HepG2 (cell line): ENCODE measurements around the gene SHE. TPM values are rescaled to one million over a fixed set of nuclear protein-coding genes. Genes with fewer than 3 reads are reported as not detected.

Experiments used
- BCL6 ChIP-seq: IDR thresholded peaks from 2 replicates; pipeline ENCODE4 v1.6.1; 2016; ENCODE audit warnings: missing genetic modification reagents, missing compliant biosample characterization
- CENPT ChIP-seq: sonication (generic); formaldehyde crosslinking; IDR thresholded peaks from 2 replicates; pipeline ENCODE4 v1.8.0; 2022; ENCODE audit warnings: low read depth, mild to moderate bottlenecking, moderate library complexity, missing genetic modification reagents
- FOXK1 ChIP-seq: sonication (generic); formaldehyde crosslinking; IDR thresholded peaks from 2 replicates; pipeline ENCODE4 v1.4.0; 2020; ENCODE audit warnings: low read depth, missing genetic modification reagents, borderline replicate concordance
- MYC ChIP-seq: sonication (generic); formaldehyde crosslinking; IDR thresholded peaks from 2 replicates; pipeline ENCODE4 v1.9.0; 2021; ENCODE audit warnings: missing genetic modification reagents, borderline replicate concordance
- MYNN ChIP-seq: sonication (generic); formaldehyde crosslinking; IDR thresholded peaks from 2 replicates; pipeline ENCODE4 v1.4.0; 2020; ENCODE audit warnings: mild to moderate bottlenecking, low read depth, missing genetic modification reagents
- NFKB2 ChIP-seq: sonication (generic); formaldehyde crosslinking; IDR thresholded peaks from 2 replicates; pipeline ENCODE4 v1.4.0; 2020; ENCODE audit warnings: missing genetic modification reagents, borderline replicate concordance
- RAD21 ChIP-seq: fragments of 450-650 bp; formaldehyde crosslinking; IDR thresholded peaks from 2 replicates; pipeline ENCODE4 v1.5.0; 2020; ENCODE audit warnings: mild to moderate bottlenecking
- RBAK ChIP-seq: sonication (generic); formaldehyde crosslinking; IDR thresholded peaks from 2 replicates; pipeline ENCODE4 v1.5.1; 2020; ENCODE audit warnings: mild to moderate bottlenecking, missing genetic modification reagents
- RFX3 ChIP-seq: IDR thresholded peaks from 2 replicates; pipeline ENCODE4 v1.6.1; 2016; ENCODE audit warnings: missing biosample characterization, missing genetic modification reagents
- SMARCE1 ChIP-seq: fragments of 450-650 bp; IDR thresholded peaks from 2 replicates; pipeline ENCODE4 v1.6.1; 2017; ENCODE audit warnings: borderline replicate concordance
- ZBTB21 ChIP-seq: sonication (generic); formaldehyde crosslinking; IDR thresholded peaks from 2 replicates; pipeline ENCODE4 v1.4.0; 2020; ENCODE audit warnings: missing genetic modification reagents
- ZHX1 ChIP-seq: sonication (generic); formaldehyde crosslinking; IDR thresholded peaks from 2 replicates; pipeline ENCODE4 v1.8.1; 2022; ENCODE audit warnings: low read depth, mild to moderate bottlenecking, missing genetic modification reagents
- ZNF225 ChIP-seq: sonication (generic); formaldehyde crosslinking; IDR thresholded peaks from 2 replicates; pipeline ENCODE4 v1.4.0; 2020; ENCODE audit warnings: mild to moderate bottlenecking, missing genetic modification reagents
- ZNF333 ChIP-seq: sonication (generic); formaldehyde crosslinking; IDR thresholded peaks from 2 replicates; pipeline ENCODE4 v1.4.0; 2020; ENCODE audit warnings: mild to moderate bottlenecking, missing genetic modification reagents, borderline replicate concordance
- ZNF354B ChIP-seq: sonication (generic); formaldehyde crosslinking; IDR thresholded peaks from 2 replicates; pipeline ENCODE4 v1.8.0; 2022; ENCODE audit warnings: mild to moderate bottlenecking, missing genetic modification reagents
- ZNF546 ChIP-seq: sonication (generic); formaldehyde crosslinking; conservative IDR thresholded peaks from 2 replicates; pipeline ENCODE4 v1.8.1; 2023; ENCODE audit warnings: mild to moderate bottlenecking, missing genetic modification reagents
- ZNF556 ChIP-seq: sonication (generic); formaldehyde crosslinking; IDR thresholded peaks from 2 replicates; pipeline ENCODE4 v1.4.0; 2020; ENCODE audit warnings: mild to moderate bottlenecking, missing genetic modification reagents, borderline replicate concordance
- ZNF562 ChIP-seq: sonication (generic); formaldehyde crosslinking; IDR thresholded peaks from 2 replicates; pipeline ENCODE4 v1.8.0; 2022; ENCODE audit warnings: missing genetic modification reagents, borderline replicate concordance
- ZSCAN30 ChIP-seq: sonication (generic); formaldehyde crosslinking; IDR thresholded peaks from 2 replicates; pipeline ENCODE4 v1.5.0; 2020; ENCODE audit warnings: mild to moderate bottlenecking, missing genetic modification reagents
- polyA plus RNA-seq, 8 experiments: library from polyadenylated mRNA; depleted of rRNA in 3 of 8; stranded (reverse) in 7 of 8; unstranded in 1 of 8; fragments of >200 nt; fragmentation: Illumina TruSeq in 4 of 8; extraction: Trizol in 4 of 8; gene quantifications; 2 replicates each; pipeline versions ENCODE4 v1.2.1 to v1.2.3, GENCODE V29; 2011 to 2016; ENCODE audit warnings: low read depth in 4 of 8, missing spikeins in 1 of 8, mixed read lengths in 1 of 8; ENCODE audit not compliant: insufficient read depth in 1 of 8
- total RNA-seq, 5 experiments: library from RNA; depleted of rRNA; stranded (reverse); fragments of >200 nt; fragmentation: Illumina TruSeq; extraction: Trizol; gene quantifications; 2 replicates each; pipeline ENCODE4 v1.2.3, GENCODE V29; 2016; ENCODE audit warnings: low read depth in 1 of 5
- TF ChIP-seq, protein P1 (sequence below): IDR thresholded peaks from 2 replicates; pipeline ENCODE4 v1.6.1; 2018; ENCODE audit warnings: missing genetic modification reagents, mild to moderate bottlenecking, missing compliant biosample characterization
- TF ChIP-seq, protein P2 (sequence below): IDR thresholded peaks from 2 replicates; pipeline ENCODE4 v1.6.1; 2016; ENCODE audit warnings: missing compliant biosample characterization, missing genetic modification reagents, borderline replicate concordance
- TF ChIP-seq, protein P3 (sequence below): IDR thresholded peaks from 2 replicates; pipeline ENCODE4 v1.6.1; 2016; ENCODE audit warnings: mild to moderate bottlenecking, missing biosample characterization, missing genetic modification reagents
- TF ChIP-seq, protein P4 (sequence below): sonication (generic); formaldehyde crosslinking; IDR thresholded peaks from 2 replicates; pipeline ENCODE4 v1.4.0; 2020; ENCODE audit warnings: mild to moderate bottlenecking, missing genetic modification reagents

The SHE gene
- total and polyA plus RNA-seq, 2 of the 13 experiments (the other 11 are each of a cell fraction or from before 2014, with no cell fraction given), result not detected

DNA sequence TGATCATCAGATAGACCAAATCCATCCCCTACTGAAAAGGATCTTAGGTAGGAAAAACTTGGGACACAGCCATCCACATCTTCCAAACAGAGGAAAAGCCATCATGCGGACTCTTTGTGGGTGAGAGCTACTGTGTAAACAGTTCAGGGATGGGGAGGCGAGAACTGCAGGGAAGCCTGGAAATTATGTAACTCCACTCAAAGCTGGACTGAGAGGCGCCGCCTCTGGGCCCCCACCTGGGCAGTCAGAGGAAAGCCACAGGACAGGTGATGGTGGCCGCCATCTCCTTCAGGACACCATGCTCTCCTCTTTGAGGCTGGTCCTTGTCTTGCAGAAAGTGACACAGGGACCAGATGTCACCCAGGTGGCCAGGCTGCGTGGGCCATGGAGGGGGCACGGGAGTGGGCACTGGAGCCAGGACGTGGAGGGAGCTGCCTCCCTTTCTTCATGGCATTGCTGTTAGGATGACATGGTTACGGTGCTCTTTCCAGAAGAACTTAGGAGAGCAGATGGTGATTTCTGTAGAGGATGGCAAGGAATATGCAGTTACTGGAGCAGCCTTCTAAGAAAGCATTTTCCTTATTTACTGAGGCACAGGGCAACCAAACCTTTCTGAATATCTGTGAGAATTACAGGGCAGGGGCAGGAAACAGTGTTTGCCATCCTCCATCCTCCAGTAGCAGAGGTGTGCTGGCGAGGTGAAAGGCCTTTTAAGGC lies 32.2 kb downstream of the SHE start (continued):
- TF ChIP-seq, protein P1, sequence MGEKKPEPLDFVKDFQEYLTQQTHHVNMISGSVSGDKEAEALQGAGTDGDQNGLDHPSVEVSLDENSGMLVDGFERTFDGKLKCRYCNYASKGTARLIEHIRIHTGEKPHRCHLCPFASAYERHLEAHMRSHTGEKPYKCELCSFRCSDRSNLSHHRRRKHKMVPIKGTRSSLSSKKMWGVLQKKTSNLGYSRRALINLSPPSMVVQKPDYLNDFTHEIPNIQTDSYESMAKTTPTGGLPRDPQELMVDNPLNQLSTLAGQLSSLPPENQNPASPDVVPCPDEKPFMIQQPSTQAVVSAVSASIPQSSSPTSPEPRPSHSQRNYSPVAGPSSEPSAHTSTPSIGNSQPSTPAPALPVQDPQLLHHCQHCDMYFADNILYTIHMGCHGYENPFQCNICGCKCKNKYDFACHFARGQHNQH, result no peak
- TF ChIP-seq, protein P2, sequence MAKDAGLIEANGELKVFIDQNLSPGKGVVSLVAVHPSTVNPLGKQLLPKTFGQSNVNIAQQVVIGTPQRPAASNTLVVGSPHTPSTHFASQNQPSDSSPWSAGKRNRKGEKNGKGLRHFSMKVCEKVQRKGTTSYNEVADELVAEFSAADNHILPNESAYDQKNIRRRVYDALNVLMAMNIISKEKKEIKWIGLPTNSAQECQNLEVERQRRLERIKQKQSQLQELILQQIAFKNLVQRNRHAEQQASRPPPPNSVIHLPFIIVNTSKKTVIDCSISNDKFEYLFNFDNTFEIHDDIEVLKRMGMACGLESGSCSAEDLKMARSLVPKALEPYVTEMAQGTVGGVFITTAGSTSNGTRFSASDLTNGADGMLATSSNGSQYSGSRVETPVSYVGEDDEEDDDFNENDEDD (CRISPR knock-in tag), result no peak
- TF ChIP-seq ZHX1 (CRISPR knock-in tag) (no peak), FOXK1 (CRISPR knock-in tag) (peak; percentile 7; the same call in 1 of the 2 replicates), ZNF333 (CRISPR knock-in tag) (no peak), ZNF556 (CRISPR knock-in tag) (0 out of 2 replicates have a peak, but pooled peaks have one; percentile 28), CENPT (CRISPR knock-in tag) (no peak), ZNF562 (CRISPR knock-in tag) (no peak), ZNF225 (CRISPR knock-in tag) (no peak), ZNF546 (no peak), RBAK (CRISPR knock-in tag) (no peak), NFKB2 (CRISPR knock-in tag) (no peak), RAD21 (CRISPR knock-in tag) (no peak), ZSCAN30 (CRISPR knock-in tag) (no peak), BCL6 (no peak), SMARCE1 (no peak), ZNF354B (no peak), ZBTB21 (CRISPR knock-in tag) (no peak), MYC (peak; percentile 29; the same call in 1 of the 2 replicates), RFX3 (CRISPR knock-in tag) (no peak), MYNN (CRISPR knock-in tag) (no peak)
- TF ChIP-seq, protein P3, sequence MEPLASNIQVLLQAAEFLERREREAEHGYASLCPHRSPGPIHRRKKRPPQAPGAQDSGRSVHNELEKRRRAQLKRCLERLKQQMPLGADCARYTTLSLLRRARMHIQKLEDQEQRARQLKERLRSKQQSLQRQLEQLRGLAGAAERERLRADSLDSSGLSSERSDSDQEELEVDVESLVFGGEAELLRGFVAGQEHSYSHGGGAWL (CRISPR knock-in tag), result no peak
- TF ChIP-seq, protein P4, sequence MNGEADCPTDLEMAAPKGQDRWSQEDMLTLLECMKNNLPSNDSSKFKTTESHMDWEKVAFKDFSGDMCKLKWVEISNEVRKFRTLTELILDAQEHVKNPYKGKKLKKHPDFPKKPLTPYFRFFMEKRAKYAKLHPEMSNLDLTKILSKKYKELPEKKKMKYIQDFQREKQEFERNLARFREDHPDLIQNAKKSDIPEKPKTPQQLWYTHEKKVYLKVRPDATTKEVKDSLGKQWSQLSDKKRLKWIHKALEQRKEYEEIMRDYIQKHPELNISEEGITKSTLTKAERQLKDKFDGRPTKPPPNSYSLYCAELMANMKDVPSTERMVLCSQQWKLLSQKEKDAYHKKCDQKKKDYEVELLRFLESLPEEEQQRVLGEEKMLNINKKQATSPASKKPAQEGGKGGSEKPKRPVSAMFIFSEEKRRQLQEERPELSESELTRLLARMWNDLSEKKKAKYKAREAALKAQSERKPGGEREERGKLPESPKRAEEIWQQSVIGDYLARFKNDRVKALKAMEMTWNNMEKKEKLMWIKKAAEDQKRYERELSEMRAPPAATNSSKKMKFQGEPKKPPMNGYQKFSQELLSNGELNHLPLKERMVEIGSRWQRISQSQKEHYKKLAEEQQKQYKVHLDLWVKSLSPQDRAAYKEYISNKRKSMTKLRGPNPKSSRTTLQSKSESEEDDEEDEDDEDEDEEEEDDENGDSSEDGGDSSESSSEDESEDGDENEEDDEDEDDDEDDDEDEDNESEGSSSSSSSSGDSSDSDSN (CRISPR knock-in tag), result no peak
